ENCODE results near the gene DUSP16.

- TF ChIP-seq POLR2A (IDR thresholded peaks at IDR 0.05): no peak
- no peak for TF ChIP-seq CTCF (IDR thresholded peaks at IDR 0.05)
- no peak for TF ChIP-seq EP300 (IDR thresholded peaks at IDR 0.05)
Observed at GRCh38 chr12:12546314-12546772, 16.3 kb downstream of the DUSP16 start.

All from tibial nerve (tissue), 4 donors.